NOMO-1 treated with dmso at 0.1 percent for 144 hours (cell line): ENCODE data around the gene SSBP2.
"Not testable (repeated sequence)": the region's sequence is repeated elsewhere in the genome, so short reads cannot be mapped to it uniquely, and the experiment has no call there.

Experiments used
- DNase-seq: peaks from one replicate; lab custom pipeline; 2025; ENCODE audit not compliant: unreplicated experiment; lab: John Stamatoyannopoulos, UW

Gene SSBP2

DNA sequence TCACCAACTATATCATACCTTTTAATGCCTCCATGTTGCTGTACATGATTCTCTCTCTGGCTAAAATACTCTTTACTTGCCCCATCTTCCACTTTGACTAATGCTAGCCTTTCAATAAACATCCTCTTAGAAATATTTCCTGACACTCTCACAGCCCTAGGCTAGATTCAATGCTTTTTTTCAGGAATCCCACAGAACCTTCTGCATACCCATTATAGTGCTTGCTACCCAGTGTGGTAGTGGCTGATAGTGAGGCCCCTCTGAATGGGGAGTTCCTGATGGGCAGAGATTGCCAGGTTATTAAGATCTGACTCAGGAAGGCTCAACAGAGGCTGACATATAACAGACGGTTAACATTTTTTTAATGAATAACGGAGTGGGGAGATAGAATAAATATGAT, 11.6 kb downstream of the SSBP2 start:
- no peak for DNase-seq

GRCh38 chr5:81729276-81729675, 21.6 kb downstream of the SSBP2 start:
- DNase-seq: no peak

DNA sequence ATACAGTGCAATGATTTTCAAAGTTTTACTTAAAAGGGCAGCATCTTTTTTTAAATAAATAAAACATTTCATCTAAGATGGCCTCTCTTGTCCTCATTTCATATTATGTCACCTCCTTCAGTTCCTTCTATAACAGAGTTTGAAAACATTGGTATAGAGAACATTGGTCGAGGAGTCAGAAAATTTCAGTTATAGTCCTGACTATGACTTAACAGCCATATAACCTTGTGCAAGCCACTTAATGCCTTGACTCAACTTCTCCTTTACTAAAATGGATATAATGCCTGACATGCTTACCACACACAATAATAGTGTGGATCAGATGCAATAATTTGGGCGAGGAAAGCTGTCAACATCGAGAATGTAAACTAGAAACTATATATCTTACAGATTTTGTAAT, 22.6 kb downstream of the SSBP2 start:
- DNase-seq: no peak

DNA sequence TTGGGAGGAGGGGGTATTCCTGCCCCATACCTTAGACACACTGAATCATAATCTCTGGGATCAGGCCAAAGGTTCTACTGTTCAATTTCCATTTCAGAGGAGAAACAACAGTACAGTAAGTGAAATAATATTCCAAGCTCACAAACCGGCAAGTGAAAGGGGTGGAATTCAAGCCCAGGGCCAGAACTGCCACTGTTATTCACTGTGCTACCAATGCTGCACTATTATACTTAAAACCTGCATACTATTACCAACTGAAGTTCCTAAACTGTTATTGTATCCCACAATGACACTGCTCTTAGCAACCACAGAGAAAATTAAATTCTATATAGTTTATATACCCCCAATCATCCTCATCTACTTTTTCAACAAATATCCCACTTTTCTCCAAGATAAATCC, 24.6 kb downstream of the SSBP2 start:
- DNase-seq: no peak

GRCh38 chr5:81724571-81724970, 26.3 kb downstream of the SSBP2 start:
- DNase-seq: no peak

DNA sequence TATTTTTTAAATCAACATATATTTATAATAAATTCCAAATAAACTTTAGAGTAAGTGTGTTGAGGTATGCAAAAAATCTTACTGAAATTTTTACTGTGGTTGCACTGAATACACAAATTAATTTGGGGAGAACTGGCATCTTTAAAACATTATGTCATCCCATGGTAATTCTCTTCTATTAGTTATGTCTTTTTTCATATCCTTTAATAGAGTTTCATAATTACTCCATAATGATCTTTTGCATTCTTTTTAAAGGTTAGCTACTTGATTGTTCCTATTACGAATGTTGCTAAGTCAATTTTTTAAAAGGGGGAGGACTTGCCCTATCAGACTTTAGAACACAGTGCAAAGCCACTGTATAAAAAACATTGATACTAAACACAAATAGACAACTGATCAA, 26.8 kb downstream of the SSBP2 start:
- DNase-seq: no peak

GRCh38 chr5:81721049-81721448, 29.8 kb downstream of the SSBP2 start:
- no peak for DNase-seq

- no peak for DNase-seq
These were observed 31.1 kb downstream of the SSBP2 start for GRCh38 chr5:81719743-81720345.

DNA sequence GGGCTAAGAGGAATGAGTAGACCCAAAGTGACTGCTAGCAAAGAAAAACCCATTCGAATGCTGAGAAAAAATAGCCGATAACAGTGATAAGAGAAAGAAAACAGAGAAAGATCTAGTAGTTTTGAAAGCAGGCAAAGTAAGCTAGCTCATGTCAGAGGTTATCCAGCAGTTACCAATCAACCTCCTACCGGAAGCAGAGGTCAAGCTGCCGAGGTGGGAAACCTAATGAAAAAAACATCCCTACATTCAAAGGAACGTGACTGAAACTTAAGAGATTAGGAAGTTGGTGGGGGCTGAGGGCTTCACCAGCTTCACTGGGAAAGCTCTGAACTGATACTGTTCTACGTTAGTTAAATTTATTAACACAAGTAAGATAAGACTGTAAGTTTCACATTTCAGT, 32.6 kb downstream of the SSBP2 start:
- DNase-seq: no peak

DNA sequence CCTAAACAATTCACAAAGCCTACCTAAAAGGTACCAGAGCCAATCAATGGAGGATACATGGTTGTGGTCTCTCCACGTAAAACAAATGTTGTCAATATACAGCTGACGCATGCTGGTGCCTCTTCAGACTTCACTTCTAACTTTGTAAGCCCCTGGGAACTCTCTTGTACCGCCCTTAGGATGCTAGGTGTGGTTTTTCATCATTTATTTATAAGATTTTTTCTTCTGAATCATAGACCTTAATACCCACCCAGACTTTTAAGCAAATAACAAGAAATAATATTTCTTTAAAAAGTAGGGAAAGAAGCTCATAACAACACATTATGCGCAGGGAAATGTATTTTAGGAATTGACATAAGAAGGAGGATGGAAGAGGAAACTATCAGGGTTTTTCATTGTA, 33.0 kb downstream of the SSBP2 start:
- DNase-seq: no peak

DNA sequence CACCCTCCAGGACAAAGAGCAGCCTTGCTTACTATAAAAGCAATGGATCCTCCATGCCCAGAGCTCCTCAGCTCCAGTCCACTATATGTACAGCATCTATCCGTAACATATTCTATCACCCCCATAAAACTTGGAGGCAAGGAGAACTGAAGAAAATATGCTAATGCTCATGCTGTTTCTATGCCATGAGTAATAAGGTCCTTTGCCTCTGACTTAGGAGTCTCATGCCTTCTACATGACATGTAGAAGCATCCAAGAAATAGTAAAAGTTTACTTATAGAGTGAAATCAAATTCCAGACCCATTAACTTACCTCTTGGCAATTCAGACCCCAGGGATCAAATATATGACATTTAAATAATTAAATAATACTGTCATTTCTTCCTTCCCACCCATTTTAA, 33.7 kb downstream of the SSBP2 start:
- DNase-seq: no peak

DNA sequence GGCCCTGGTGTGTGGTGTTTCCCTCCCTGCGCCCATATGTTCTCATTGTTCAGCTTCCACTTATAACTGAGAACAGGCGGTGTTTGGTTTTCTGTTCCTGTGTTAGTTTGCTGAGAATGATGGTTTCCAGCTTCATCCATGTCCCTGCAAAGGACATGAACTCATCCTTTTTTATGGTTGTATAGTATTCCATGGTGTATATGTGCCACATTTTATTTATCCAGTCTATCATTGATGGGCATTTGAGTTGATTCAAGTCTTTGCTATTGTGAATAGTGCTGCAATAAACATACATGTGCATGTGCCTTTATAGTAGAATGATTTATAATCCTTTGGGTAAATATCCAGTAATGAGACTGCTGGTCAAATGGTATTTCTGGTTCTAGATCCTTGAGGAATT, 36.8 kb downstream of the SSBP2 start:
- DNase-seq: not testable (repeated sequence)

- DNase-seq: no peak
These were observed 42.0 kb downstream of the SSBP2 start for GRCh38 chr5:81708889-81709288.

GRCh38 chr5:81703840-81704239, 47.1 kb downstream of the SSBP2 start:
- DNase-seq: no peak

DNA sequence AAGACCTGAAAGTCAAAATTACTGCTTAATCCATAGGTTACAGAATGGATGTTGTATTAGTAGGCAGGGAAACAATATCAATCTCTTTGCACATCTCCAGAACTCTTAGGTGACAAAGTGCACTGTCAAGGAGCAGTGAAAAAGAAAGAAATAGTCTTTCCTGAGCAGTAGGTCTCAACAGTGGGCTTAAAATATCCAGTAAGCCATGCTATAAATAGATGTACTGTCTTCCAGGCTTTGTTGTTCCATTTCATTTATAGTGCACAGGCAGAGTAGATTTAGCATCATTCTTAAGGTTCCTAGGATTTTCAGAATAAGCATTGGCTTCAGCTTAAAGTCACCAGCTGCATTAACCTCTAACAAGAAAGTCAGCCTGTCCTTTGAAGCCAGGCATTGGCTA, 50.7 kb downstream of the SSBP2 start:
- DNase-seq: no peak

GRCh38 chr5:81698813-81699212, 52.1 kb downstream of the SSBP2 start:
- DNase-seq: no peak

DNA sequence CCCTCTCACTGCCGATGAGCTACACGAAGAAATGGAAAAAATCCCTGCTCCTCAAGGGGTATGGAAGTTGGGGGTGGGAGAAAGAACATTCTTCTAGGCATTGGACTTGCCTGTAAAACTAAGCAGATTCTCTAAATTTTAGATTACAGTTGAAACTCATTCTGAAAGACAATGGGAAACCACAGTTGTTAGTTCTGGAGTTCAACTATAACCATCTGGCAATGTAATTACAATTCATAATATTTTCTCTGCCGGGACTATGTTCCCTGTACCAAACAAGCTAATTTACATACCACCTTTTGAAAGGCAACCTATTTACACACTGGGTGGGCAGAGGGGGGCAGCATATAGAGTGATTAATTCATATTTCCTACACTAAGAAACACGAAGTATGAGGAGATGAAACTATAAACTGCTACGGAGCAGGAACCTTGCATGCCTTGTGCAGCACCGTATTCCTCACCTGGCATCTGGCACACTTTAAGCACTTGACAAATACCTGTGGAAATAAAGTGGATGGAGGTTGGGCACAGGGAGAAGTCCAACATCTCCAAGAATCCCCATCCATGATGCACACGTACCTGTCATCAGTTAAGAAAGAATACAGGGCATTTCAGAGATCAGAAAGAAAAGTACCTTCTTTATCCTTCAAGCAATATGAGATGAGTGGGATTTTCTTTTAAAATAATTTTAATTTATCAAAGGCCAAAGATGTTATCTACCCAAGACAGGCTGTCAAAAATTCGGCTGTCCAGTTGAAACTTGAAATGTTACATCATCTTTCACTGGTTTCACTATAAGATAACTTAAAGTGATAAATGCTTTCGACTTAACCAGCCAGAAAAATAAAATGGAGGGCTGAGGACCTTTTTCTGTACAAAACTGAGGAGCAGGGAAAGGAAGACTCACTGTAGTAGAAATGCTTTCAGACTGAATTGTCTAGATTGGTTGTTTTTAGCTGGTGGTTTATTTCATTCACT, 54.2 kb downstream of the SSBP2 start:
- no peak for DNase-seq

DNA sequence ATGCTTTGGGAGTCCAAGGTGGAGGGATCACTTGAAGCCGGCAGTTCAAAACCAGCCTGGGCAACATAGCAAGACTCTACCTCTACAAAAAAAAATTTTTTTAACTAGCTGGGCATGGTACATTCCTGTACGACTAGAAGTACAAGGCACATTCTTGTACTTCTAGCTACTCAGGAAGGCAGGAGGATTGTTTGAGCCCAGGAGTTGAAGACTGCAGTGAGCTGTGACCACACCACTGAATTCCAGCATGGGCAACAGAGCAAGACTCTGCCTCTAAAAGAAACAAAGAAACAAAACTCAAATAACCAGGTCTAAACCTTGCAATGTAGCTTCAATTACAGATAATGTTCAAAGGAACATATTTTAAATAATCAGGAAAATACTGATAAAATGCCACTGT, 56.2 kb downstream of the SSBP2 start:
- no peak for DNase-seq

DNA sequence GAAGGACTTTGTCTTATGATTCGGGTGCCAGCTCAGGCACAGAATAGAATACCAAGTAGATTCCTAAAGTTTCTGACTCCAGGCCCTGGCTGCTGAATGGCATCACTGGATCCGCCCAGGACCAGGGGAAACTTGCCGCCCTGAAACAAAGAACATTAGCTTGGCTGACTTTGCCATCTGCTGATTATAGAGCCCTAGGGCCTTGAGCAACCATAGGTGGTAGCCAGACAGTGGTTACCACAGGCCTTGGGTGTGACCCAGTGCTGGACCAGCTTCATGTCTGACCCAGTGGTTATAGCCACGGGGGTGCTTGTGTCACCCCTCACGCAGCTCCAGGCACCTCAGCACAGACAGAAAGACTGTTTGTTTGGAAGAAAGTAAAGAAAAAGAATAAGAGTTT, 62.7 kb downstream of the SSBP2 start:
- no peak for DNase-seq

GRCh38 chr5:81687292-81687691, 63.6 kb downstream of the SSBP2 start:
- no peak for DNase-seq

DNA sequence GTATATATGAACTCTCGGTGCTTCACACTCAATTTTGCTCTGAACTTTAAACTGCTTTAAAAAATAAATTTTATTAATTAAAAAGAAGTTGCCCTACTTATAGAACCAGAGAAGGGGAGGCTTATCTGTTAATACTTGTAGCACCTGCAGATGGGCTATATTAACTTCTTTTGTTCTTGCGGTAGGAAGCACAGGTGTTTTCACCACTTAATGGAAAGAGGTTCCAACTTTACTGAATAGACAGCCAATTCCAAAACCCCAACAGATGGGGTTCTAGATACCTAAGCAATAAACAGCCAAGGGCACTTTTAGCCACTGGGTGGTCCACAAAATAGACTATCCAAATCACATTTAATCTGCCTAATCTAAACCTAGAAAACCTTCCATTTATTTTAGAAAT, 65.4 kb downstream of the SSBP2 start:
- no peak for DNase-seq

GRCh38 chr5:81679885-81680284, 71.0 kb downstream of the SSBP2 start:
- DNase-seq: no peak

- no peak for DNase-seq
These were observed 75.5 kb downstream of the SSBP2 start for GRCh38 chr5:81675420-81675819.
